ENCODE data around the gene SRPK2. TPM values are rescaled to one million over a fixed set of nuclear protein-coding genes. Genes with fewer than 3 reads are reported as not detected.
A peak's percentile ranks its signal among the peaks of the same experiment; 100 is the strongest.

The SRPK2 gene
- total RNA-seq, 1 experiment from 2014 or later: 54.4 TPM

- intact Hi-C loops (cut with micrococcal nuclease): no loop called here
- Mint-ChIP-seq H3K9me3 (ENCODE audit: unreplicated experiment) (no peaks in the 10 kb centered on the region), H3K27ac (ENCODE audit: low read depth, unreplicated experiment) (peak overlapping the region; percentile 8), H3K36me3 (ENCODE audit: insufficient read depth, unreplicated experiment) (peaks cover 6% of the 10 kb centered on the region), H3K4me1 (ENCODE audit: insufficient read depth, unreplicated experiment) (no peaks in the 10 kb centered on the region), H3K27me3 (ENCODE audit: insufficient read depth, unreplicated experiment) (no peaks in the 10 kb centered on the region), H3K4me3 (ENCODE audit: unreplicated experiment) (peak overlapping the region; percentile 82)
- no TSS peak for BruUV-seq (replicated peaks)
- ChIA-PET CTCF (interaction anchor here (0.5 to 0.9 kb wide), 2 partner anchors 49 to 227 kb away, joined by 3 to 4 read pairs; no protein-coding TSS in a partner anchor), POLR2A (interaction anchor here (0.6 to 2.7 kb wide), 12 partner anchors 9 to 1436 kb away, joined by 3 to 10 read pairs (median 4); partner anchors contain the start of gene KMT2E)
- no peak for TF ChIP-seq CTCF (IDR thresholded peaks at IDR 0.05; ENCODE audit: unreplicated experiment)
- peak; percentile 54 for DNase-seq (ENCODE audit: unreplicated experiment)
These were observed 448 bp upstream of the SRPK2 start for GRCh38 chr7:105389088-105389650.

GRCh38 chr7:105387508-105388355, 989 bp downstream of the SRPK2 start:
- BruUV-seq (replicated peaks): no TSS peak
- peaks cover 6% of the 10 kb centered on the region for H3K36me3 Mint-ChIP-seq (ENCODE audit: insufficient read depth, unreplicated experiment)
- no peaks in the 10 kb centered on the region for H3K9me3 Mint-ChIP-seq (ENCODE audit: unreplicated experiment)
- intact Hi-C loops (cut with micrococcal nuclease): no loop called here
- peak; percentile 72 for DNase-seq (ENCODE audit: unreplicated experiment)
- POLR2A ChIA-PET: interaction anchor here (0.6 to 2.7 kb wide), 22 partner anchors 10 to 1465 kb away, joined by 3 to 13 read pairs (median 3); partner anchors contain the start of gene KMT2E
- H3K4me3 Mint-ChIP-seq (ENCODE audit: unreplicated experiment): peak overlapping the region; percentile 82
- no peaks in the 10 kb centered on the region for H3K4me1 Mint-ChIP-seq (ENCODE audit: insufficient read depth, unreplicated experiment)
- H3K27me3 Mint-ChIP-seq (ENCODE audit: insufficient read depth, unreplicated experiment): no peaks in the 10 kb centered on the region
- peak overlapping the region; percentile 63 for H3K27ac Mint-ChIP-seq (ENCODE audit: low read depth, unreplicated experiment)
- CTCF ChIA-PET: interaction anchor here (0.6 to 1.5 kb wide), 3 partner anchors 11 to 125 kb away, joined by 3 to 8 read pairs (median 4); no protein-coding TSS in a partner anchor
- TF ChIP-seq CTCF (IDR thresholded peaks at IDR 0.05; ENCODE audit: unreplicated experiment): no peak

- ChIA-PET CTCF (interaction anchor here (0.6 to 1.9 kb wide), 3 partner anchors 9 to 78 kb away, joined by 3 to 8 read pairs (median 3); no protein-coding TSS in a partner anchor), POLR2A (interaction anchor here (2.0 kb wide), 1 partner anchor 10 kb away, joined by 6 read pairs; no protein-coding TSS in a partner anchor)
- no peak for DNase-seq (ENCODE audit: unreplicated experiment)
- H3K4me1 Mint-ChIP-seq (ENCODE audit: insufficient read depth, unreplicated experiment): peaks cover 10% of the 10 kb centered on the region
- H3K9me3 Mint-ChIP-seq (ENCODE audit: unreplicated experiment): no peaks in the 10 kb centered on the region
- intact Hi-C loops (cut with micrococcal nuclease): no loop called here
- peaks cover 6% of the 10 kb centered on the region for H3K36me3 Mint-ChIP-seq (ENCODE audit: insufficient read depth, unreplicated experiment)
- H3K4me3 Mint-ChIP-seq (ENCODE audit: unreplicated experiment): no peak overlapping the region
- no peak overlapping the region for H3K27ac Mint-ChIP-seq (ENCODE audit: low read depth, unreplicated experiment)
- BruUV-seq (replicated peaks): no TSS peak
- TF ChIP-seq CTCF (IDR thresholded peaks at IDR 0.05; ENCODE audit: unreplicated experiment): no peak
- H3K27me3 Mint-ChIP-seq (ENCODE audit: insufficient read depth, unreplicated experiment): no peaks in the 10 kb centered on the region
These were observed 10.8 kb downstream of the SRPK2 start for GRCh38 chr7:105377903-105378302.

Data from MCF 10A (cell line).